ENCODE data around the gene SYCE3. TPM values are rescaled to one million over a fixed set of nuclear protein-coding genes. Genes with fewer than 3 reads are reported as not detected.

SYCE3 gene
- total RNA-seq, 1 experiment from 2014 or later, result not detected

Other genes with a start within 250 kb of the SYCE3 start
- gene DENND6B, start 235.9 kb downstream of the SYCE3 start, total RNA-seq (2022), result 3.4 and 5.5 TPM in 2 replicates
- gene PPP6R2, start 219.6 kb downstream of the SYCE3 start, total RNA-seq (2022), result 55.5 and 60.7 TPM in 2 replicates
- gene SBF1, start 87.9 kb downstream of the SYCE3 start, total RNA-seq (2022), result 77.8 and 82.8 TPM in 2 replicates
- gene ADM2, start 81.4 kb downstream of the SYCE3 start, total RNA-seq (2022), result 28.8 and 30.5 TPM in 2 replicates
- 0.32 TPM in 1 of 2 replicates, not detected in the other for gene MIOX, start 76.1 kb downstream of the SYCE3 start, total RNA-seq (2022)
- 68.8 and 77.1 TPM in 2 replicates for gene LMF2, start 55.2 kb downstream of the SYCE3 start, total RNA-seq (2022)
- 84.3 and 88.9 TPM in 2 replicates for gene NCAPH2, start 54.7 kb downstream of the SYCE3 start, total RNA-seq (2022)
- 3.0 and 6.5 TPM in 2 replicates for gene SCO2, start 37.3 kb downstream of the SYCE3 start, total RNA-seq (2022)
- 3.7 and 3.9 TPM in 2 replicates for gene TYMP, start 32.9 kb downstream of the SYCE3 start, total RNA-seq (2022)
- gene KLHDC7B, start 17.0 kb downstream of the SYCE3 start, total RNA-seq (2022), result 1.1 and 2.0 TPM in 2 replicates
- 19.8 and 24.6 TPM in 2 replicates for gene CPT1B, start 15.5 kb upstream of the SYCE3 start, total RNA-seq (2022)
- 43.3 and 45.4 TPM in 2 replicates for gene CHKB, start 19.9 kb upstream of the SYCE3 start, total RNA-seq (2022)
- 3.2 and 3.9 TPM in 2 replicates for gene MAPK8IP2, start 37.9 kb upstream of the SYCE3 start, total RNA-seq (2022)
- gene ARSA, start 65.2 kb upstream of the SYCE3 start, total RNA-seq (2022), result 11.5 TPM in 2 replicates
- gene SHANK3, start 109.9 kb upstream of the SYCE3 start, total RNA-seq (2022), result 4.3 and 4.5 TPM in 2 replicates
- gene ACR, start 175.3 kb upstream of the SYCE3 start, total RNA-seq (2022), result not detected in 2 replicates
- 17.2 and 22.3 TPM in 2 replicates for gene RABL2B, start 220.7 kb upstream of the SYCE3 start, total RNA-seq (2022)

Measured in Caco-2 (cell line).